ELR (cell line): Measurements from ENCODE around the gene MGMT.

Source experiments
- DNase-seq: peaks from one replicate; pipeline ENCODE4 v3.0.0-alpha.2; 2015; ENCODE audit warnings: low read depth

The MGMT gene

DNA sequence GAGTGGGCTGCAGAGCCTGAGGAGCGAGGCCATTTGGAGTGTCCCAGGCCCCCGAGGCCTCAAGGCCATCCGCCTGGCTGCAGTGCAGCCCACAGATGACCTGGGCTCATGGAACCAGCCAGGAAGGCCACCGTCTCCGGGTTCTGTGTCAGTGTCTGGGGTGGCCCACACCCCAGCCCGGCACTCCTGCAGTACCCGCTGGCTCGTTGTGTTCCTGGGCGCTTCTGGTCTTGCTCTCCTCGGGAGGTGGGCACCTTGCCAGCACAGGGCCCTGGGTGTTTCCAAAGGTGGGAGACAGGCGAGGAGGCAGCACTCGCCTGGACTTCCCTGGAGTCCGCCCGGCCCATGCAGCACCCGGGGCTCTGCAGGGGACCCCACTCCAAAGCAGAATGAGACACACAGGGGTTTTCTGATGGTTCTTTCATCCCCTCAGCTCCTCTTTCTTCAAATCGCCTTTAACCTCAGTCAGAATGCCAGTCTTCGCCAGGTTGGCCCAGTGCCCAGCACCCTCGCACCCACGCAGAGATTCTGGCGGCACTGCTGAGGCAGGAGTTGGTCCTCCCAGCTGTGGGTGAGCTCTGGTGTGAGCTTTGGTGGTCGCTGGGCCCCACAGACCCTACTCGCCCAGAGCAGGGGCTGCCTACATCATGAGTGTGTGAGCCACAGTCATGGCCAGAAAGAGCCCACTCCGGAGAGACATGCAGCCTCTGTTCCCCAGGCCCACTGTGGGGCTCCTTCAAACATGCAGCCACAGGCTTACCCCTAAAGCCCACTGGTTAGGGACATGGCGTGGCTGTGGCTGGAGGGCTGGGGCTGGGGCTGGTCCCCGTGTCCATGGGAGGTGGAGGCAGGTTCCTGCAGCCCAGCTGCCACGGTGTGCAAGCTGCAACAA lies 341.3 kb downstream of the MGMT start:
- DNase-seq = no peak

GRCh38 chr10:129809431-129809830 lies 342.4 kb downstream of the MGMT start:
- no peak for DNase-seq

- no peak for DNase-seq
Measured at GRCh38 chr10:129809841-129810240, 342.8 kb downstream of the MGMT start.

DNA sequence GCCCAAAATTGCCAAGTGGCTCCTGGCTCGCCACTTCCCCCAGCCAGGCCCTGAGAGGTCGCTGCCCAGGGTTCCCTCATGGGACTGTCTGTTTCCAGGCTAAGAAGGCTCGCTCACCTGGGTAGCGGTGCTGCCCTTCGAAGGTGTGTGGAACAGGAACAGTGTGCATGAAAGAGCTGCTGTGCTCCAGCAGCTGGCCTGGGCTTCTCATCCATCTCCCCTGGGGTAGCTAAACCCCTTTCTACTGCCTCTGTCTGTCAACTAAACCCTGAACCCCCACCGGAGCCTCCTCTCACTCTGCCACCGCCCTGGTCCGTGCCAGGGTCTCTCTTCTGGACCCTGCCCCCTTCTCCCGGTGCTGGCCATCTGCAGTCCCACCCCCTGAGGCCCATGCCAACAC lies 344.2 kb downstream of the MGMT start:
- no peak for DNase-seq

DNA sequence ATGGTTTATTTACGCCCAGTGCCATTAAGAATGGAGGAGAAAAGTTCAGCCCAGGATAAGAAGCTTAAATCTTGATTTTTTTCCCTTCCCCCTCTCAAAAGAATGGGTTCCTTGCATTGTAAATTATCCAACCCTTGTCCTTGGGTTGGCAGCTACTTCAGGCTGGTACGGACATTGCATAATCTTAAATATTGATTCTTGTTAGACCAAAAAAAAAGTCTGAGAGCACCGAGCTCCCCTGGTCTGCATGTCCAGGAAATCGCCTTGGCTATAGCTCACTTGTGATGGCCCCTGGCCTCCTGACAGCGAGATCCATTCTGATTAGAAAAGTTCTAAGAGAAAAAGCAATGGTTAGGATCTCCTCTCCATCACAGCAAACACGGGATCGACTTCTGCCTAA lies 345.4 kb downstream of the MGMT start:
- no peak for DNase-seq

- no peak for DNase-seq
Measured at GRCh38 chr10:129814681-129815646, 347.9 kb downstream of the MGMT start.

DNA sequence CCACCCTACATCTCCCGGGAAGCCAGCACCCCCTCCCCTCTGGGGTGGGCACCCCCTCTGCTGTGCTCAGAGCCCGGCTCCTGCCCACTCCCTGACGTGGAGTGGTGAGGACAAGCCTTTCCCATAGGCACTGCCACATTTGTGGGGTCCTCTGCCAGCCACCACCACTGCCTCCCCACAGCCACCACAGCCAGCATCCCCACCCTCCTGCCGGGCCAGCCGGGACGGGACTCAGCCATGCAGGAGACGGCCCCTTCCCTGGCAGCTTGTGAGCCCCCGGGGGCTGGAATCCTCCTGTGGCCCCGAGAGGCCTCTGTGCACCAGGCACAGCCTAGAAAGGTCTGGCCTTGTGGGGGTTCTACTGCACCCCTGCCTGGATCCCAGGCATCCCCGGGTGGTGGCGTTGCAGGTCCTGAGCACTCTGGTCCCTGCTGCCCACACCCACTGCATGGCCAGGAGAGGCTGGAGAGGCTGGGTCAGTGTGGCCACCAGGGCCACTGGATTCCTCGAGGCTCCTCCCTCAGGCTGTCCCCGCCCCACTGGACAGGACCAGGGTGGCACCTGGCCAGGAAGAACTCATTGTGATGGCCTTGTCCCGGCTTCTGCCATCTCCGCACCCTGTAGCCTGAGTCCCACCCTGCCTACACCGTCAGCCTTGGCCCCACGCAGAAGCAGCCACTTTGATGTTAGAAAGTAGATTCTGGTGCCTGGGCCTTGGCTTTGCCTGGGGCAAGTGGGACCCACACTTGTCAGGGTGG lies 349.0 kb downstream of the MGMT start:
- no peak for DNase-seq

DNA sequence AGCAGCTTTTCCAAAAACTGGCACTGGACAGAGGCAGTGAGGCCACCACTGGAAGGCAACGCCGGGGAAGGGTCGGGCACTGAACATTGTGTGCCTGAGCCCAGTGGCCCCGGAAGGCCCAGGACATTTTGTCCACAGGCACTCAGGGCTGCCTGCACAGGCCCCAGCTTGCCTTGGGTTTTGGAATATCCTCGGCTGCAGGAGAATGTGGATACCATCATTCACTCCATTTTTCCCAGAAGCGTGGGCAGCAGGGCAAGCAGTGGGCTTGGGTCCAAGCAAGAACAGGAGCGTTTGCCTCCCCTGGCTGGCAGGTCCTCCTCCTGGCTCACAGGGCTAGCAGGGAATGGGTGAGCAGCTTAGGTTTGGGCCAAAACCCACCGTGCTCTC lies 349.6 kb downstream of the MGMT start:
- DNase-seq = no peak
